Thyroid gland (tissue), 4 donors: ENCODE data around the gene FGGY.

Source experiments
- POLR2A ChIP-seq, 2 donors: fragments of 450-650 bp; IDR thresholded peaks; one replicate each; pipeline ENCODE4 v1.6.1; 2017; ENCODE audit warnings: antibody characterized with exemption in 2 of 2, mild to moderate bottlenecking in 2 of 2, moderate library complexity in 1 of 2
- TF ChIP-seq, protein P1 (sequence below), 6 experiments: fragments of 200-600 bp in 3 of 6; fragments of 450-650 bp in 3 of 6; sonication (generic) in 3 of 6; IDR thresholded peaks; one replicate each; pipeline ENCODE4 v1.5.1; 2016 to 2019; ENCODE audit warnings: antibody characterized with exemption in 6 of 6, mild to moderate bottlenecking in 2 of 6, inconsistent platforms in 1 of 6, moderate library complexity in 1 of 6

DNA sequence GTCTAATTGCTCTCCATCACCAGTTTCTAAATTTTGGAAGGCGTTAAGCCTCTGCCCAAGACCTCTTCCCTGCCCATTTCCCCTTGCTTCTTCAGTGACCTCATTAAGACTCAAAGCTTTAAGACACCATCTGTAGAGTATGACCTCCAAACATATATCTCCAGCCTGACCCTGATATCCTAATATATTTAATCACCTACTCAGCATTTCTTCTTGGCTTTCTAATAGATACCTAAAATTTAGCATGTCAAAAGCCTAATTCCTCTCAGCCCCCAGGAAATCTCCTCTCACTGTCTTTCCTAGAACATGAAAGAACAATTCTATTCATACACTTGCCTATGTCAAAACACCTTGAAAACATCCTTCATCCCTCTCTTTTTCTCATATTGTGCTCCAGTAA, 282.3 kb downstream of the FGGY start:
- TF ChIP-seq, protein P1, sequence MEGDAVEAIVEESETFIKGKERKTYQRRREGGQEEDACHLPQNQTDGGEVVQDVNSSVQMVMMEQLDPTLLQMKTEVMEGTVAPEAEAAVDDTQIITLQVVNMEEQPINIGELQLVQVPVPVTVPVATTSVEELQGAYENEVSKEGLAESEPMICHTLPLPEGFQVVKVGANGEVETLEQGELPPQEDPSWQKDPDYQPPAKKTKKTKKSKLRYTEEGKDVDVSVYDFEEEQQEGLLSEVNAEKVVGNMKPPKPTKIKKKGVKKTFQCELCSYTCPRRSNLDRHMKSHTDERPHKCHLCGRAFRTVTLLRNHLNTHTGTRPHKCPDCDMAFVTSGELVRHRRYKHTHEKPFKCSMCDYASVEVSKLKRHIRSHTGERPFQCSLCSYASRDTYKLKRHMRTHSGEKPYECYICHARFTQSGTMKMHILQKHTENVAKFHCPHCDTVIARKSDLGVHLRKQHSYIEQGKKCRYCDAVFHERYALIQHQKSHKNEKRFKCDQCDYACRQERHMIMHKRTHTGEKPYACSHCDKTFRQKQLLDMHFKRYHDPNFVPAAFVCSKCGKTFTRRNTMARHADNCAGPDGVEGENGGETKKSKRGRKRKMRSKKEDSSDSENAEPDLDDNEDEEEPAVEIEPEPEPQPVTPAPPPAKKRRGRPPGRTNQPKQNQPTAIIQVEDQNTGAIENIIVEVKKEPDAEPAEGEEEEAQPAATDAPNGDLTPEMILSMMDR (IDR thresholded peaks at IDR 0.05): no peak
- TF ChIP-seq POLR2A (IDR thresholded peaks at IDR 0.05): no peak
